Calu3 (cell line): ENCODE results near the gene RBFOX2. TPM values are rescaled to one million over a fixed set of nuclear protein-coding genes. Genes with fewer than 3 reads are reported as not detected.
"Not testable (repeated sequence)": the region's sequence is repeated elsewhere in the genome, so short reads cannot be mapped to it uniquely, and the experiment has no call there.

Source experiments
- BruUV-seq: library from RNA; stranded (reverse); fragments of 400-500 nt; replicated peaks from 2 replicates; lab custom pipeline; 2021; lab: Mats Ljungman, UMichigan
- CTCF ChIA-PET: fragments of 300-600 bp; sonication (Branson Sonifier 250); formaldehyde crosslinking; loops from one replicate; lab custom pipeline; 2022; ENCODE audit warnings: antibody characterized with exemption; lab: Charles Lee
- DNase-seq: peaks from one replicate; pipeline ENCODE4 v3.0.0; 2022
- H3K27ac Mint-ChIP-seq: one replicate; pipeline ENCODE4 v1.8.0; 2022; ENCODE audit warnings: mixed read lengths; ENCODE audit not compliant: unreplicated experiment
- H3K27me3 Mint-ChIP-seq: one replicate; pipeline ENCODE4 v1.8.0; 2022; ENCODE audit warnings: mixed read lengths; ENCODE audit not compliant: unreplicated experiment
- H3K36me3 Mint-ChIP-seq: one replicate; pipeline ENCODE4 v1.8.0; 2022; ENCODE audit warnings: mild to moderate bottlenecking, moderate library complexity, mixed read lengths; ENCODE audit not compliant: insufficient read depth, unreplicated experiment
- H3K4me1 Mint-ChIP-seq: one replicate; pipeline ENCODE4 v1.8.0; 2022; ENCODE audit warnings: mild to moderate bottlenecking, low read depth, mixed read lengths; ENCODE audit not compliant: unreplicated experiment
- H3K4me3 Mint-ChIP-seq: one replicate; pipeline ENCODE4 v1.8.0; 2022; ENCODE audit warnings: mild to moderate bottlenecking, low read depth, moderate library complexity, mixed read lengths; ENCODE audit not compliant: unreplicated experiment
- H3K9me3 Mint-ChIP-seq: one replicate; pipeline ENCODE4 v1.8.0; 2022; ENCODE audit warnings: low read depth, mixed read lengths; ENCODE audit not compliant: unreplicated experiment
- CTCF ChIP-seq: fragments of 200-600 bp; IDR thresholded peaks from one replicate; pipeline ENCODE4 v1.8.0; 2022; ENCODE audit warnings: antibody characterized with exemption; ENCODE audit not compliant: unreplicated experiment
- intact Hi-C: fragments of 100-400 bp; cut with micrococcal nuclease; formaldehyde crosslinking; loops from one replicate; pipeline ENCODE4 v1.10.0; 2022; ENCODE audit not compliant: unreplicated experiment
- total RNA-seq: library from RNA; stranded (reverse); gene quantifications from 2 replicates; pipeline ENCODE4 v1.2.3, GENCODE V29; 2022

RBFOX2 gene
- total RNA-seq, 1 experiment from 2014 or later: 63.1 TPM

- DNase-seq: no peak
- H3K4me3 Mint-ChIP-seq: no peak overlapping the region
- H3K4me1 Mint-ChIP-seq: peaks cover 57% of the 10 kb centered on the region
- H3K9me3 Mint-ChIP-seq: no peaks in the 10 kb centered on the region
- H3K27ac Mint-ChIP-seq: no peak overlapping the region
- peaks cover 3% of the 10 kb centered on the region for H3K36me3 Mint-ChIP-seq
- H3K27me3 Mint-ChIP-seq: no peaks in the 10 kb centered on the region
- BruUV-seq: no TSS peak
- CTCF ChIA-PET: interaction anchor here (1.1 kb wide), 1 partner anchor 33 kb away, joined by 3 read pairs; no protein-coding TSS in a partner anchor
- intact Hi-C loops: no loop called here
- no peak for TF ChIP-seq CTCF
Observed at GRCh38 chr22:36022162-36022561, 6.5 kb downstream of the RBFOX2 start.

- DNase-seq: no peak
- H3K4me3 Mint-ChIP-seq: no peak overlapping the region
- H3K27me3 Mint-ChIP-seq: no peaks in the 10 kb centered on the region
- TF ChIP-seq CTCF: no peak
- H3K4me1 Mint-ChIP-seq: peaks cover 52% of the 10 kb centered on the region
- H3K36me3 Mint-ChIP-seq: no peaks in the 10 kb centered on the region
- no TSS peak for BruUV-seq
- H3K27ac Mint-ChIP-seq: no peak overlapping the region
- intact Hi-C loops: no loop called here
- CTCF ChIA-PET: no interaction called here
- no peaks in the 10 kb centered on the region for H3K9me3 Mint-ChIP-seq
Observed at GRCh38 chr22:36021606-36022153, 6.9 kb downstream of the RBFOX2 start.

GRCh38 chr22:36020865-36021264 is 7.8 kb downstream of the RBFOX2 start:
- H3K27me3 Mint-ChIP-seq, intact Hi-C loops, CTCF ChIA-PET, DNase-seq, H3K27ac Mint-ChIP-seq, H3K36me3 Mint-ChIP-seq, H3K4me3 Mint-ChIP-seq, BruUV-seq, H3K9me3 Mint-ChIP-seq: not testable (repeated sequence)
- peaks cover 45% of the 10 kb centered on the region for H3K4me1 Mint-ChIP-seq

- Mint-ChIP-seq H3K9me3 (no peaks in the 10 kb centered on the region), H3K4me3 (no peak overlapping the region), H3K27ac (no peak overlapping the region), H3K4me1 (peaks cover 27% of the 10 kb centered on the region), H3K36me3 (no peaks in the 10 kb centered on the region), H3K27me3 (no peaks in the 10 kb centered on the region)
- no peak for TF ChIP-seq CTCF
- CTCF ChIA-PET: interaction anchor here (0.9 to 1.2 kb wide), 2 partner anchors 11 to 35 kb away, joined by 3 read pairs; no protein-coding TSS in a partner anchor
- DNase-seq: no peak
- intact Hi-C loops: no loop called here
- no TSS peak for BruUV-seq
Observed at GRCh38 chr22:36017651-36018091, 11.0 kb downstream of the RBFOX2 start.

GRCh38 chr22:36016684-36017083 is 11.9 kb downstream of the RBFOX2 start:
- intact Hi-C loops: no loop called here
- peaks cover 27% of the 10 kb centered on the region for H3K4me1 Mint-ChIP-seq
- CTCF ChIA-PET: interaction anchor here (0.6 kb wide), 1 partner anchor 9 kb away, joined by 5 read pairs; no protein-coding TSS in a partner anchor
- no peak overlapping the region for H3K27ac Mint-ChIP-seq
- no peak overlapping the region for H3K4me3 Mint-ChIP-seq
- H3K36me3 Mint-ChIP-seq: no peaks in the 10 kb centered on the region
- no peak for TF ChIP-seq CTCF
- no TSS peak for BruUV-seq
- no peaks in the 10 kb centered on the region for H3K9me3 Mint-ChIP-seq
- no peak for DNase-seq
- no peaks in the 10 kb centered on the region for H3K27me3 Mint-ChIP-seq
